AG20443 (cell line): Measurements from ENCODE around the gene SEMA5A.
A peak's percentile ranks its signal among the peaks of the same experiment; 100 is the strongest.

ENCODE experiments used
- DNase-seq: peaks from one replicate; pipeline ENCODE4 v3.0.0; 2012; ENCODE audit warnings: low spot score, mixed read lengths

SEMA5A gene

GRCh38 chr5:9395706-9396105, 150.2 kb downstream of the SEMA5A start:
- no peak for DNase-seq

GRCh38 chr5:9394221-9394620, 151.7 kb downstream of the SEMA5A start:
- DNase-seq: no peak

- DNase-seq: no peak
These were observed 153.2 kb downstream of the SEMA5A start for GRCh38 chr5:9392625-9393024.

GRCh38 chr5:9391080-9391479, 154.8 kb downstream of the SEMA5A start:
- no peak for DNase-seq

GRCh38 chr5:9390113-9390512, 155.8 kb downstream of the SEMA5A start:
- no peak for DNase-seq

GRCh38 chr5:9388941-9389674, 156.8 kb downstream of the SEMA5A start:
- DNase-seq: no peak

- DNase-seq: no peak
These were observed 158.0 kb downstream of the SEMA5A start for GRCh38 chr5:9387879-9388278.

GRCh38 chr5:9386945-9387344, 158.9 kb downstream of the SEMA5A start:
- DNase-seq: no peak

GRCh38 chr5:9382522-9382921, 163.4 kb downstream of the SEMA5A start:
- DNase-seq: no peak

- no peak for DNase-seq
These were observed 164.4 kb downstream of the SEMA5A start for GRCh38 chr5:9381464-9381863.

- no peak for DNase-seq
These were observed 165.8 kb downstream of the SEMA5A start for GRCh38 chr5:9380109-9380508.

- no peak for DNase-seq
These were observed 169.3 kb downstream of the SEMA5A start for GRCh38 chr5:9376363-9377117.

GRCh38 chr5:9375756-9376155, 170.1 kb downstream of the SEMA5A start:
- DNase-seq: no peak

- DNase-seq: no peak
These were observed 171.8 kb downstream of the SEMA5A start for GRCh38 chr5:9374025-9374424.

- DNase-seq: no peak
These were observed 172.3 kb downstream of the SEMA5A start for GRCh38 chr5:9373571-9373970.

- peak; percentile 34 for DNase-seq
These were observed 175.6 kb downstream of the SEMA5A start for GRCh38 chr5:9370256-9370655.

- no peak for DNase-seq
These were observed 180.4 kb downstream of the SEMA5A start for GRCh38 chr5:9365512-9365911.

- peak; percentile 12 for DNase-seq
These were observed 182.4 kb downstream of the SEMA5A start for GRCh38 chr5:9363449-9363848.

- no peak for DNase-seq
These were observed 182.8 kb downstream of the SEMA5A start for GRCh38 chr5:9363026-9363425.

GRCh38 chr5:9362600-9362999, 183.3 kb downstream of the SEMA5A start:
- no peak for DNase-seq

GRCh38 chr5:9361835-9362234, 184.0 kb downstream of the SEMA5A start:
- DNase-seq: peak; percentile 30

GRCh38 chr5:9358961-9359685, 186.8 kb downstream of the SEMA5A start:
- peak; percentile 35 for DNase-seq

- no peak for DNase-seq
These were observed 189.5 kb downstream of the SEMA5A start for GRCh38 chr5:9356351-9356825.
